Ascending aorta (tissue), 2 donors: ENCODE results near the gene ZNF423. TPM values are rescaled to one million over a fixed set of nuclear protein-coding genes. Genes with fewer than 3 reads are reported as not detected.
"Not testable (repeated sequence)": the region's sequence is repeated elsewhere in the genome, so short reads cannot be mapped to it uniquely, and the experiment has no call there.

Experiments used
- DNase-seq, 2 donors: peaks; one replicate each; pipeline ENCODE4 v3.0.0-alpha.2; 2019; ENCODE audit warnings: low spot score in 2 of 2
- H3K27ac ChIP-seq, 2 donors: fragments of 200-600 bp; sonication (generic); one replicate each; pipeline ENCODE4 v1.5.1; 2016 to 2017; ENCODE audit warnings: mild to moderate bottlenecking in 1 of 2
- H3K27me3 ChIP-seq: fragments of 200-600 bp; sonication (generic); one replicate; pipeline ENCODE4 v1.5.1; 2017
- H3K36me3 ChIP-seq, 2 donors: fragments of 200-600 bp; sonication (generic); one replicate each; pipeline ENCODE4 v1.5.1; 2016
- H3K4me1 ChIP-seq, 2 donors: fragments of 200-600 bp; sonication (generic); one replicate each; pipeline ENCODE4 v1.5.1; 2016 to 2017; ENCODE audit warnings: mild to moderate bottlenecking in 1 of 2
- H3K4me3 ChIP-seq, 2 donors: fragments of 200-600 bp; sonication (generic); one replicate each; pipeline ENCODE4 v1.5.1; 2016 to 2017; ENCODE audit warnings: mild to moderate bottlenecking in 1 of 2
- H3K9me3 ChIP-seq, 2 donors: fragments of 200-600 bp; sonication (generic); one replicate each; pipeline ENCODE4 v1.5.1; 2016
- intact Hi-C: fragments of 100-400 bp; cut with DNase I; formaldehyde crosslinking; loops from one replicate; pipeline ENCODE4 v1.15.1; 2023
- total RNA-seq: library from RNA; depleted of rRNA; stranded (reverse); fragments of >200 nt; gene quantifications from one replicate; pipeline ENCODE4 v1.1.0, GENCODE V29; 2016
- TF ChIP-seq, protein P1 (sequence below), 3 experiments: fragments of 200-600 bp in 2 of 3; fragments of 450-650 bp in 1 of 3; sonication (generic) in 2 of 3; IDR thresholded peaks; one replicate each; pipeline ENCODE4 v1.5.1; 2016 to 2019; ENCODE audit warnings: antibody characterized with exemption in 3 of 3, mild to moderate bottlenecking in 1 of 3, moderate library complexity in 1 of 3

The ZNF423 gene
- total RNA-seq, 1 donor from 2014 or later: 42.9 TPM

DNA sequence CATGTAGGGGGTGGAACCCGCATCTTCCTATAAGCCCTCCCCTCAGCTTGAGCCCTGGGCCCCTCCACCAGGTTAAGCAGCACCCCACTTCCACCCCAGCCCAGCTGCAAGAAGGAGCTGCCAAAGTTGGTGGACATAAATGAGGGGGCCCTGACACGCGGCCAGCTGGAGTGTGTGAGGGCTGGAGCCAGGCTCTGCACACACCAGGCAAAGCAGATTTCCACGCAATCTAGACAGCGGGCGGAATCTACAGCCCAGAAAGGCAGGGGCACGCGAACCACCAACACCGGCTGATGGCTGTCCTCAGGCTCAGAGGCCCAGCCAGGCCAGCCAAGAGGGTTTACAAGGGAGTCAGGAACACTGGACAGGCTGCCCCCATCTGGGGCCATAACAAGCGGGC, 171.2 kb downstream of the ZNF423 start:
- H3K4me1 ChIP-seq: no peaks in the 10 kb centered on the region
- TF ChIP-seq, protein P1, sequence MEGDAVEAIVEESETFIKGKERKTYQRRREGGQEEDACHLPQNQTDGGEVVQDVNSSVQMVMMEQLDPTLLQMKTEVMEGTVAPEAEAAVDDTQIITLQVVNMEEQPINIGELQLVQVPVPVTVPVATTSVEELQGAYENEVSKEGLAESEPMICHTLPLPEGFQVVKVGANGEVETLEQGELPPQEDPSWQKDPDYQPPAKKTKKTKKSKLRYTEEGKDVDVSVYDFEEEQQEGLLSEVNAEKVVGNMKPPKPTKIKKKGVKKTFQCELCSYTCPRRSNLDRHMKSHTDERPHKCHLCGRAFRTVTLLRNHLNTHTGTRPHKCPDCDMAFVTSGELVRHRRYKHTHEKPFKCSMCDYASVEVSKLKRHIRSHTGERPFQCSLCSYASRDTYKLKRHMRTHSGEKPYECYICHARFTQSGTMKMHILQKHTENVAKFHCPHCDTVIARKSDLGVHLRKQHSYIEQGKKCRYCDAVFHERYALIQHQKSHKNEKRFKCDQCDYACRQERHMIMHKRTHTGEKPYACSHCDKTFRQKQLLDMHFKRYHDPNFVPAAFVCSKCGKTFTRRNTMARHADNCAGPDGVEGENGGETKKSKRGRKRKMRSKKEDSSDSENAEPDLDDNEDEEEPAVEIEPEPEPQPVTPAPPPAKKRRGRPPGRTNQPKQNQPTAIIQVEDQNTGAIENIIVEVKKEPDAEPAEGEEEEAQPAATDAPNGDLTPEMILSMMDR (IDR thresholded peaks at IDR 0.05): no peak
- no peak for DNase-seq
- no peaks in the 10 kb centered on the region for H3K9me3 ChIP-seq
- no peaks in the 10 kb centered on the region for H3K27me3 ChIP-seq
- no peak overlapping the region for H3K4me3 ChIP-seq
- H3K36me3 ChIP-seq: no peaks in the 10 kb centered on the region
- intact Hi-C loops: no loop called here
- H3K27ac ChIP-seq: no peak overlapping the region

DNA sequence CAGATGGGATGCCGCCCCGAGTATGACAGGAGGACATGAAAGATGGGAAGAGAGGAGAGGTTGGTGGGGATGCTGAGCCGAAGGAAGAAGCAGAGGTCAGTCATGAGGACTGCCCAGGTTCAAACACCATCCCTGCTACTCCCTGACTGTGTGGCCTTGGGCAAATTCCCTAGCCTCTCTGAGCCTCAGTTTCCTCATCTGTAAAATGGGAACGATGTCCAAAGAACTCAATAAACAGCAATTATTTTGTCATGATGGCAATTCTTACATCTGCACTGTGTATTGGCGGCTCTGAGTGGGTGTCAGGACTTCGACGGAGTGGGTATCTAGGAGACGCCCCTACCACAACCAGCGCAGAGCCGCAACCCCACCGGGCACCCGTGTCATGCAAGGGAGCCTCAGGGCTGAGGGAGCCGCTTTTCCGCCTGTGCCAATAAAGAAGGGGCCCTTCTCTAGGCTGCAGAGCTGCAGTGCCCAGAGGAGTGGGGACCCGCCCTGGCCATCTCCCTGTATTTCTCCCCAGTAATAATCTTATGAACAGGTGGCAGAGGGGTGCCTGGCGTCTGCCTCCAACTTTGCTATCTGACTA, 173.2 kb downstream of the ZNF423 start:
- TF ChIP-seq, protein P1 (IDR thresholded peaks at IDR 0.05): no peak
- no peaks in the 10 kb centered on the region for H3K36me3 ChIP-seq
- intact Hi-C loops: no loop called here
- no peak for DNase-seq
- no peaks in the 10 kb centered on the region for H3K9me3 ChIP-seq
- no peak overlapping the region for H3K4me3 ChIP-seq
- H3K27ac ChIP-seq: no peak overlapping the region
- H3K27me3 ChIP-seq: no peaks in the 10 kb centered on the region
- no peaks in the 10 kb centered on the region for H3K4me1 ChIP-seq

DNA sequence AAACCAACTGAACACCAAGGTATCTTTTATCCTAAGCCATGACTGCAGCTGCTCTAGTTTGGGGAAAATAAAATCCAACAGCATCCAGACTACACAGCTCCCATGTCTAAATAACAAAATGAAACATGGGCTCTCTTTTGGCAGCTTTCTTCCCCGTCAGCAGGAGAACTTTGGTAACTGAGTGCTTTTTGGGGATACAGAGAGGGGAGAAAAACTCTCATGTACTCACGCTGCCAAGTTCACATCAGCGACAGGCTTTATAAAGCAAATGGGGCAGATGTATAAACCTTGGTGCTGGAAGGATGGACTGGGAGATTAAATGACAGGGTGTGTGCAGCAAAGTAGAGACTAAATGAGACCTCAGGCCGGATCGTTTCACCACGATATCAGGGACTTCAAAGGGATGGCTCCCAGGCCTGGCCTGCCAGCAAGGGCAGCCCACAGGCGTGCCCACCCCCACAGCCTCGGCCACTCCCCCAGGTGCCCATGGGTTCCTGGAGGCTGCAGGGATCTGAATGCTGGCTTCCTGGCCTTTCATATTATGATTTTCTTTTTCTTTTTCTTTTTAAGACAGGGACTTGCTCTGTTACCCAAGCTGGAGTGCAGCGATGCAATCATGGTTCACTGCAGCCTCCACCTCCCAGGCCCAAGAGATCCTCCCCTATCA, 174.6 kb downstream of the ZNF423 start:
- no peak for DNase-seq
- Histone ChIP-seq H3K4me1 (no peaks in the 10 kb centered on the region), H3K4me3 (no peak overlapping the region), H3K9me3 (no peaks in the 10 kb centered on the region), H3K36me3 (no peaks in the 10 kb centered on the region), H3K27ac (no peak overlapping the region), H3K27me3 (no peaks in the 10 kb centered on the region)
- intact Hi-C loops: no loop called here
- TF ChIP-seq, protein P1 (IDR thresholded peaks at IDR 0.05): no peak

DNA sequence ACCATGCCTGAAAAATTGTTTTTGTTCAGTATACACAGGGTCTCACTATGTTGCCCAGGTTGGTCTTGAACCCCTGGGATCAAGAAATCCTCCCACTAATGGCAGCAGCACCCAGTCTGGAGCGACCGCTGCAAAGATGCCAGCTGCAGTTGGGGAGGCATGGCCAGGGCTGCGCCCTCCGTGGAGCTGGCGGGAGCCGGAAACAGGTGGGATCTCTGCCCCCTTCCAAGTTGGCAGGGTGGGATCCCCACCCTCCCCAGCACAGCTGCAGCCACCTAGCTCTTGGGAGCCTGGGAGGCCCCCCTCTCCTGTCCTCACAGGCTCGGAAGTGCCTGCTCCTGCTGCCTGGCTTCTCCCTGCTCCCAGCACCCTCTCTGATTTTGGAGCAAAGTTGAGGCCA, 176.8 kb downstream of the ZNF423 start:
- no peak overlapping the region for H3K27ac ChIP-seq
- no peak overlapping the region for H3K4me3 ChIP-seq
- intact Hi-C loops: no loop called here
- H3K4me1 ChIP-seq: no peaks in the 10 kb centered on the region
- H3K9me3 ChIP-seq: no peaks in the 10 kb centered on the region
- DNase-seq: no peak
- TF ChIP-seq, protein P1 (IDR thresholded peaks at IDR 0.05): no peak
- no peaks in the 10 kb centered on the region for H3K36me3 ChIP-seq
- no peaks in the 10 kb centered on the region for H3K27me3 ChIP-seq

DNA sequence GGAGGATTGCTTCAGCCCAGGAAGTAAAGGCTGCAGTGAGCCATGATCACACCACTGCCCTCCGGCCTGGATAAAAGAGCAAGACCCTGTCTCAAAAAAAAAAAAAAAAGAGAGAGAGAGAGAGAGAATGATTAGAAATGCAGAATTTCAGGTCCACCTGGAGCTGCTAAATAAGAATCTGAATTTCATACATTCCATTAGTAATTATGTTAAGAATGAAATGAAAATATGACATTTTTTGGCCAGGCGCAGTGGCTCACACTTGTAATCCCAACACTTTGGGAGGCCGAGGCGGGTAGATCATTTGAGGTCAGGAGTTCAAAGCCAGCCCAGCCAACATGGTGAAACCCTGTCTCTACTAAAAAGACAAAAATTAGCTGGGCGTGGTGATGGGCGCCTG, 178.3 kb downstream of the ZNF423 start:
- H3K4me1 ChIP-seq, H3K9me3 ChIP-seq, H3K27ac ChIP-seq, intact Hi-C loops, H3K4me3 ChIP-seq, H3K36me3 ChIP-seq, H3K27me3 ChIP-seq, DNase-seq: not testable (repeated sequence)

DNA sequence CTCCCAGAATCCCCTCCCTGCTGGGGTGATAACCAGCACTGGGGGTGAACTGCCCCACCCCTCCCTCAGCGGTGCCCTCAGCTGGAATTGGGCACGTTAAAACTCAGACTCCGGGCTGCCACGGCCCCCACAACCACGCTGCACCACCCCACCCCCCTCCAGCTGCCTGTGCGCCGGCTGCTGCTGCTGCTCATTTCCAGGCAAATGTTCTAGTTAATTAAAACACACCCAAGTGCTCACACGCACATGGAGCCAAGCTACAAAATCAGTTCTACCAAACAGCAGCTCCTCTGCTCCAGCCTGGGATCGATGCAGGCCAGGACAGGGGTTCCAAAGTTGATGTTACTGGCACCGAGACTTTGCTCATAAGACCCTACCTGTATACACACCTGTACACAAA, 180.5 kb downstream of the ZNF423 start:
- Histone ChIP-seq H3K4me3 (no peak overlapping the region), H3K9me3 (no peaks in the 10 kb centered on the region), H3K27me3 (no peaks in the 10 kb centered on the region), H3K27ac (no peak overlapping the region), H3K36me3 (no peaks in the 10 kb centered on the region), H3K4me1 (no peaks in the 10 kb centered on the region)
- DNase-seq: no peak
- intact Hi-C loops: no loop called here
- TF ChIP-seq, protein P1 (IDR thresholded peaks at IDR 0.05): no peak
